Measurements from ENCODE around the gene BTN3A1.
"Not testable (repeated sequence)": the region's sequence is repeated elsewhere in the genome, so short reads cannot be mapped to it uniquely, and the experiment has no call there.

Gene BTN3A1

GRCh38 chr6:26415036-26415614, 13.1 kb downstream of the BTN3A1 start:
- no peak for DNase-seq

DNA sequence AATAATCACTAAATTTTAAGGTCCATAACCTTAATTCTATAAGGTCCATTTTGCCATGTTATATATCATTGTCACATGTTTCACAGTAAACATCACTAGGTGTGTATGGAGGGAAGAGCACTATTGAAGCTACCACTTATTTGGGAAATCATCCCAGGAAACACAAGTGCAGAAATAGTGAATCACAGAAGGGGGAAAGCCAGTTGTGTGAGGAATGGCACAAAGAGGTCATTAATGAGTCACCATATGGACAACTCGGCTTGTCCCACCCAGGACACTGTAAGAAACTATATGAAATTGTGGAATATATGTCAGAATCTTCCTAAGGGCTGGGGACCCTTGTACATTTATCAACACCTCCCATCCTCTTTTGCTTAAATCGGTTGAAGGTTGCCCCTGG, 13.7 kb downstream of the BTN3A1 start:
- no peak for DNase-seq

GRCh38 chr6:26416288-26416687, 14.2 kb downstream of the BTN3A1 start:
- DNase-seq, result no peak

- DNase-seq, result not testable (repeated sequence)
These were observed 16.0 kb downstream of the BTN3A1 start for GRCh38 chr6:26418077-26418476.

GRCh38 chr6:26418795-26419194, 16.7 kb downstream of the BTN3A1 start:
- DNase-seq, result not testable (repeated sequence)

DNA sequence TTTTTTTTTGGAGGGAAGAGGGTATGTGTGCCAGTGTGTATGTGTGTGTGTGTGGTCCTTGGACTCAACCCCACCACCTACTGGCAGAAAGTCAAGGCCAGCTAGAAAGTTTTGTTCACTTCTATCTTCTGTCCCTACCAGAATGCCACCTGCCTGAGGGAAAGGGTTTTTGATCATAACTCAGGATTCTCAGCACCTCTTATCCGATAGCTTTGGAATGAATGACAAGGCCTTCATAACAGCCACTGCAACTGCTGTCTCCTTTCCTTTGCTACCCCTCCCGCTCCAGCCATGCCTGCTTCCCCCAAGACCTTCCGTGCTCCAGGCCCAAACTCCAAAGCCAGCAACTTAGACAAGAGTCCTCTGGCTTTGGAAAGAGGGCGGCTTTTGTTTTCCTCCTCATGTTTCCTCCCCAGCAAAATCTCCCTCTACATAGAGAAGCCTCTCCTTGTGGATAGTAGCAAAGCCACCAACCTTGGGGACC, 18.7 kb downstream of the BTN3A1 start:
- DNase-seq, result peak; percentile 48

GRCh38 chr6:26421259-26422144, 19.4 kb downstream of the BTN3A1 start:
- peak; percentile 91 for DNase-seq

DNA sequence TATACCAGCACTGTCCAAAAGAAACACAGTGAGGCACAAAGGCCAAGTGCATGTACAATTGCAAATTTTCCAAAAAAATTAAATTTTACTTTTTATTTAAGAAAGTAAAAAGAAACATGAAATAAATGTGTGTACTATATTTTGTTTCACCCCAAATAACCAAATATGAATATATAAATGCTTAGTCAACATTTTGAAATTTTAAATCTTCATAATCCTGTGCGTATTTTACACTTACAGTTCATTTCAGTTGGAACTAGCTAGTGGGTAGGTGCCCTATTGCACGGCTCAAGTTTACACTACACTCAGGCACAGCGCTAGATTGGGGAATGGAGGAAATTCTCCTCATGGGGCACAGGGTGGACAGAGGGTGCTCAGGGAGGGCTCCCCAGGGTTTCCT, 20.3 kb downstream of the BTN3A1 start:
- DNase-seq, result no peak

DNA sequence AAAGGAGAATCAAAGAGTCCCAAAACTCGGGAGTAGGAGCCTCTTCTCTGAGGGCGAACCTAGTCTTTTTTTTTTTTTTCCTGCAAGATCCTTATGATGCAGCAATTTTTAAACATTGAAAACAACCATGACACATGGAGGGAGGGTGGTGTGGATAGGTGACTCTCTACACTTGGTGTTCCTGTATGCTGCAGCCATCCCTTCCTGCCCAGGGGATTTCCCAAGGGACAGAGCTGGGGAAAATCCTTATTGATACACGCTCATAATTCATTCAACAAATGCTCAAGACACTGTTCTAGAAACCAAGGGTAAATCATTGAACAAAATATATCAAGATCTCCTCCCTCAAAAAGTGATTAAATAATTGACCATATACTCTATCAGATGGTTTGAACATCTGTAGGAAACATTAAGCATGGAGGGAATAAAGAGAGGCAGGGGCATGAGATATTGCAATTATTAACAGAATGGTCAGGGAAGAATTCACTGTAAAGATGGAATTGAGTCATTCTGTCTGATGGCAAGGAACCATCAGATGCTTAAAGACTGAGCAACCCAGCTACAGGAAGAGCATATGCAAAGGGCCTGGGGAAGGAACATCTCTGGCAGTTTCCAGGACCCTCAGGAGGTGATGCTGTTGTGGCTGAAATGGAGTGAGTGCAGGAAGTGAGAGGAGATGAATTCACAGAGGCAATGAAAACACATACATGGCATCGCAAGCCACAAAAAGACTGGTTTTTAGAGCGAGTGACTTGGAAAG, 24.8 kb downstream of the BTN3A1 start:
- no peak for DNase-seq

- no peak for DNase-seq
These were observed 25.4 kb downstream of the BTN3A1 start for GRCh38 chr6:26427451-26427809.

- no peak for DNase-seq
These were observed 26.1 kb downstream of the BTN3A1 start for GRCh38 chr6:26428206-26428605.

DNA sequence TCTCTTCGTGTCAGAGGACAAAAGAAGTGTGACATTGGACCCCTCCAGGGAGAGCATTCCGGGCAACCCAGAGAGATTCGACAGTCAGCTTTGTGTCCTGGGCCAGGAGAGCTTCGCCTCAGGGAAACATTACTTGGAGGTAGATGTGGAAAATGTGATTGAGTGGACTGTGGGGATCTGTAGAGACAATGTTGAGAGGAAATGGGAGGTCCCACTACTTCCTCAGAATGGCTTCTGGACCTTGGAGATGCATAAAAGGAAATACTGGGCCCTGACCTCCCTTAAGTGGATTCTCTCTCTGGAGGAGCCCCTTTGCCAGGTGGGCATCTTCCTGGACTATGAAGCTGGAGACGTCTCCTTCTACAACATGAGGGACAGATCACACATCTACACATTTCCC, 28.7 kb downstream of the BTN3A1 start:
- no peak for DNase-seq

- no peak for DNase-seq
These were observed 29.4 kb downstream of the BTN3A1 start for GRCh38 chr6:26431258-26432172.

DNA sequence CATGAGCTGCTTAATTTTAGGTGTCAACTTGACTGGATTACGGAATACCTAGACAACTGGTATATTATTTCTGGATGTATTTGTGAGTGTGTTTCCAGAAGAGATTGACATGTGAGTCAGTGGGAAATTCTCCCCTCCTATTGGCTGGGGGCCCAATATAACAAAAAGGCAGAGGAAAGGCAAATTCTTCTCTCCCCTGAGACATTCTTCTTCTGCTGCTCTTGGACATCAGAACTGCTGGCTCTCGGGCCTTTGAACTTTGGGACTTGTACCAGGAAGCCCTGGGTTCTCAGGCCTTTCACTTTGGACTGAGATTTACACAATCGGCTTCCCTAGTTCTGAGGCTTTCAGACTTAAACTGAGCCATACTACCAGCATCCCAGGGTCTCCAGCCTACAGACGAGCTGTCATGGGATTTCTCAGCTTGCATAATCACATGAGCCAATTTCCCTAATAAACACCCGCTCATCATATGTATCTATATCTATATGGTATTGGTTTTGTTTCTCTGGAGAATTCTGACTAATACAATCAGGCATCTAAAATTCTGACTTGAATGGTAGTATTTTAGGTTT, 30.6 kb downstream of the BTN3A1 start:
- peak; percentile 74 for DNase-seq

- DNase-seq, result not testable (repeated sequence)
These were observed 31.6 kb downstream of the BTN3A1 start for GRCh38 chr6:26433680-26434079.

GRCh38 chr6:26436018-26436417, 33.9 kb downstream of the BTN3A1 start:
- no peak for DNase-seq

DNA sequence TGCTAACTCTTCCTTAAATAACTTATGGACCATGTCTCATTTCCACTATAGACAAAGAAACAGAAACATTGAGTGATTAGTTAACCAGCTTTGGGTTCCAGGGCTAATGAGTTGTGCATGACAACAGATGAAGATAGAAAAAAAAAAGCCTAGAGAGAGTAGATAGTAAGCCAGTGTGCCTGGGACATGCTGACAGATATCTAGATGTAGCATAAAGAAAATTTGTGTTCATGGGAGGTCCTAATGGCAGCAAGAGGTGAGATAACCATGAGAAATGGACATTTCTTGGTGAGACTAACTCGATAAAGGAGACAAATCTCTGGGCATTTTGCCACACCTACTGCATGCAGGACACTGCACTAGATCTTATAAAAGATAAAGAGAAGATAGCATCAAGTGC, 35.5 kb downstream of the BTN3A1 start:
- no peak for DNase-seq

DNA sequence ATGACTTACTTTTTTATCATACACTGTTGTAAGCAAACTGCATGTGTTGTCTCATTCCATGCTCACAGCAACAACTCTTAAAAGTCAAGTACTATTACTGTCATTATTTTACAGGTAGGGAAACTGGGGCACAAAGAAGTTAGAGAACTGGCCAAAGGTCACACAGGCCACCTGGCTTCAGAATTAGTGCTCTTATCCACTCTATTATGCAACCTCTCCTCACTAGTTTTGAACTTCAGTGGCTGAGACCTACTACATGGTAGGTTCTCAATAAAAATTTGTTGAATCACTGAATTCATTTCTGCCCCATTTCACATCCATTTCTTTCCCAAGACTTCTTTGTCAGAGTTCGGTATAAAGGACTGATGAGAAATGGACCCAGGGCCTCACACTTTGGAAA, 35.9 kb downstream of the BTN3A1 start:
- DNase-seq, result no peak

- no peak for DNase-seq
These were observed 37.4 kb downstream of the BTN3A1 start for GRCh38 chr6:26439151-26440125.

- DNase-seq, result no peak
These were observed 38.9 kb downstream of the BTN3A1 start for GRCh38 chr6:26440977-26441358.

DNA sequence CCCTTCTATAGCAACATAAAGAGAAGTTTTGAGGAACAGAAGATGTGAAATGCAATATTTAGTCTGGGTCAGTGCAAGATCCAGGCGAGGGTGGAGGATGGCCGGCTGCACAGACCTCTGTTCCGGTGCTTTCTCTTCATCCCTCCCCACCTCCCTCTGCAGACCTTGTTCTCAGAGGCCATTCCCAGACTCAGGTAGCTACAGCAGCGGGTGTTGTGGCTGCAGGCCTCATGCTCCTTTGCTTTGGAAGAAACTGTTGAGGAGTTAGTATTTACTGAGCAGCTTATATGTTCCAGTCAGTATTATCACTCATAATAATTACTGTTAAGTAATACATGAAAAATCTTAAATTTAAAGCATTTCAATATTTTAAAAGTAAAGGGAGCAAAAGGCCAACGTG, 39.9 kb downstream of the BTN3A1 start:
- DNase-seq, result no peak

Measured in fibroblast of skin of abdomen (primary cell).